GM10266 (cell line): Measurements from ENCODE around the gene KCNH8.

ENCODE experiments used
- DNase-seq: peaks from one replicate; pipeline ENCODE4 v3.0.0; 2012; ENCODE audit errors: extremely low spot score
- TF ChIP-seq, protein P1 (sequence below): IDR thresholded peaks from 2 replicates; pipeline ENCODE4 v1.5.1; 2012; ENCODE audit warnings: mild to moderate bottlenecking, low read depth; ENCODE audit not compliant: control insufficient read depth, insufficient read depth; ENCODE audit errors: missing control alignments

The KCNH8 gene

DNA sequence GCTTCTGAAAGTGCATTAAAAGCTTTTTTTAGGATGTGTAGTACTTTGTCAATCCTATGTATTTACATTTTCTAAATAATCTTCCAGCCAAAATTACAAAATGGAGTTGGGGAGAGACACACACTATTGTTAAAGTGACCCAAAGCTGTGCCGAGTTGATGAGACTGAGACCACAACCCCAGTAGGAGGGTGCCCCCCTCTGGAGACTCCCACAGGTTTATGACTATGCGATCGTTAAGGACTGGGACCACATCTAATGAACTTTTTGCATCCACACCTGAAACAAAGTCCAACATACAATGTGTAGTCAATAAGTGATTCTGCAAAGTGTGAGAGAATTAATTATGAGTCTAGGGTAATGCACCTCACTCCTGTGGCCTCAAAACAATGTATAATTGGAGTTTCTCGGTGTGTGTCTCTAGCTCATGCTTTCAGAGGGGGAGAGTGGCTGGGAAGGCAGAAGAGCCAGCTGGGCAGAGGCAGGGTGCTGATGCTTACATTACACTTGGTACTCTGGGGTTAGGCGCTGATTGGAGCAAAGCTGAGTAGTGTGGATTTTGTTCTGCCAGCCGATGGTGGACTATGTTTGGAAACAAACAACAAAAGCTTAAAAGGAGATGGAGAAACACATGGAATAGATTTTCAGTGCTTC is 102.8 kb downstream of the KCNH8 start:
- TF ChIP-seq, protein P1, sequence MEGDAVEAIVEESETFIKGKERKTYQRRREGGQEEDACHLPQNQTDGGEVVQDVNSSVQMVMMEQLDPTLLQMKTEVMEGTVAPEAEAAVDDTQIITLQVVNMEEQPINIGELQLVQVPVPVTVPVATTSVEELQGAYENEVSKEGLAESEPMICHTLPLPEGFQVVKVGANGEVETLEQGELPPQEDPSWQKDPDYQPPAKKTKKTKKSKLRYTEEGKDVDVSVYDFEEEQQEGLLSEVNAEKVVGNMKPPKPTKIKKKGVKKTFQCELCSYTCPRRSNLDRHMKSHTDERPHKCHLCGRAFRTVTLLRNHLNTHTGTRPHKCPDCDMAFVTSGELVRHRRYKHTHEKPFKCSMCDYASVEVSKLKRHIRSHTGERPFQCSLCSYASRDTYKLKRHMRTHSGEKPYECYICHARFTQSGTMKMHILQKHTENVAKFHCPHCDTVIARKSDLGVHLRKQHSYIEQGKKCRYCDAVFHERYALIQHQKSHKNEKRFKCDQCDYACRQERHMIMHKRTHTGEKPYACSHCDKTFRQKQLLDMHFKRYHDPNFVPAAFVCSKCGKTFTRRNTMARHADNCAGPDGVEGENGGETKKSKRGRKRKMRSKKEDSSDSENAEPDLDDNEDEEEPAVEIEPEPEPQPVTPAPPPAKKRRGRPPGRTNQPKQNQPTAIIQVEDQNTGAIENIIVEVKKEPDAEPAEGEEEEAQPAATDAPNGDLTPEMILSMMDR = no peak
- DNase-seq = no peak

DNA sequence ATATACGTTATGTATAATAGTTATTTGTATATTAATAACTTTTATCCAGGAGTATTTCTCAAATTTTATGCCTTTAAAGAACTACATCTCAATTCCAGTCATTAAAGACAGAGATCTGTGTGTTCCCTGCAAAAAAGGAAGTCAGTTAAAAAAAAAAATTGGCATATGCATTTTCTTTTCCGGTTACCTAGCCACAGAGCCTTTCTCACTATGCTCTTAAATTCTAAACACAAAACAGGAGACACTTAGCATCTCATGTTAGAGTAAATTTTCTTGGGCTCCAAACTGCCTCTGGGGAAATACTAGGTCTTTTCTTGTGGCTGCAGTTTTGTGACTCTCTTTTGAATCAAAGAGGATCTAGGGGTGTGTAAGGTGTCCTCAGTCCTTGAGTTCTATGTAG is 105.9 kb downstream of the KCNH8 start:
- DNase-seq = no peak
- TF ChIP-seq, protein P1 = no peak

DNA sequence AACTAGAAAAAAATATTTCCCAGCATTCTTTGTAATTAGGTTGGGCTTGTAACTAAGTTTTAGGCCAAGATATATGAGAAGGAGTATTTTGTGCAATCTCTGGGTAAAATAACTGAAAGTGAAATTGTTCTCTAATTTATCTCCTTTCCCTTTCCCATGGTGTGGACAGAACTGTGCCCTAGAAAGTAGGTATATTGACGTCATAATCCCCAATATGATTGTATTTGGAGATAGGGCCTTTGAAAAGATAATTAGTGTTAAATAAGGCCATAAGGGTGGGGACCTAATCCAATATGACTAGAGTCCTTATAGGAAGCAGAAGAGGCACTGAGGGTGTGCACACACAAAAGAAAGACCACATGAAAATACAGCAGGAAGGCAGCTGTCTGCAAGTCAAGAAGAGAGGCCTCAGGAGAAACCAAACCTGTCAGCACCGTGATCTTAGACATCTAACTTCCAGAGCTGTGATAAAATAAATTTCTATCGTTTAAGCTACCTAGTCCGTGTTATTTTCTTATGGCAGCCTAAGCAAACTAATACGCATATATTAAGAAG is 106.6 kb downstream of the KCNH8 start:
- TF ChIP-seq, protein P1 = no peak

DNA sequence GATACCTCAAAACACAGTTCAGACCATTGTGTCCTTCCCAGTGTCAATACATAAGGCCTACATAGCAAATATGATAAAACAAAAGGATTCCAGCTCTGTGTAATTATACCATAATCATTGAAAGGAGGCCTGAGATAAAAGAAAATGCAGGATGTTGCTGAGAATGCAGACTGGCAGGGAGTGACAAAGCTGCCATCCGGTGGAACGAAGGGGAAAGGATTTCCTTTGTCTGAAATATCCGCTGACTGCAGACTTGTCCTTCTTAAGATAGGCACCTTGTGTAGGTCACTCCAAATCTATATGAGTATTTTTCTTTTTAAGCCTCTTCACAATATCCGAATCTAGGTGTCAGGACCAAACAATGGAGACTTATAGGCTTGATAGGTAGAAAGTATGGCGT is 108.0 kb downstream of the KCNH8 start:
- DNase-seq = no peak
- TF ChIP-seq, protein P1 = no peak

More for the DNA sequence above, 106.6 kb downstream of the KCNH8 start:
- no peak for DNase-seq

DNA sequence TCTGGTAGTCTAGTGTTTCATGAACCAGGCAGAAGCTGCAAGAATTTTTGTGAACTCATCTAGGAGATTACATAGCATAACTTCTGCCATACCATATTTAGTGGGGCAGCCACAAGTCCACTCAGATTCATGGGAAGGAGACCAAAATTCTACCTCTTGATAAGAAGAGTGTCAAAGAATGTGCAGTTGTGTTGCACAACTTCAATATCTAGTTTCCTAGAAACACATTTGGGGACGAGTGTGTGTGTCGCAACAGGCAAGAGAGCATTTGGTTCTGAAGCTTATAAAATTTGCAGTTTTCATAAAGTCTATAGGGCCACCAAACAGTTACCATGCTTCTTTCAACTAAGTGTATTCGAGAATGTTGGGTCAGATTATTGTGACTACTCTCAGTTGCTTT is 115.3 kb downstream of the KCNH8 start:
- DNase-seq = no peak
- TF ChIP-seq, protein P1 = no peak

DNA sequence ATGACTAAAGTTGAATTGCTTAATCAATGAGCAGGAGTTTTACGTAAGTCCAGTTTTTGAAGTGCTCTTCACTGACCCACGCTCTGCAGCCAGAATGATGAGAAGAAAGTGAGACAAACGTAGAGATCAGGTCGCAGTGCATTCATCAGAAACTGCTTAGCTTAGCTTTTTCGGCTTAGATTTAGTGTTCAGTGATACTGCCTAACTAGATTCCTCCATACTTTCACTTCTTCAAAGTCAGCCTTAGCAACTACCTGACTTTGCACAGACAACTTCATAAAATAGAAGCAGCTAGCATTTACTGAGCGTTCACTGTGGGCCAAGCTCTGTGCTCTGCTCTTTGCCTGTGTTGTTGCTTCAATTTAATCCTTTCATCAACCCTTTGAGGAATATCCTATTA is 116.1 kb downstream of the KCNH8 start:
- DNase-seq = no peak
- TF ChIP-seq, protein P1 = no peak

DNA sequence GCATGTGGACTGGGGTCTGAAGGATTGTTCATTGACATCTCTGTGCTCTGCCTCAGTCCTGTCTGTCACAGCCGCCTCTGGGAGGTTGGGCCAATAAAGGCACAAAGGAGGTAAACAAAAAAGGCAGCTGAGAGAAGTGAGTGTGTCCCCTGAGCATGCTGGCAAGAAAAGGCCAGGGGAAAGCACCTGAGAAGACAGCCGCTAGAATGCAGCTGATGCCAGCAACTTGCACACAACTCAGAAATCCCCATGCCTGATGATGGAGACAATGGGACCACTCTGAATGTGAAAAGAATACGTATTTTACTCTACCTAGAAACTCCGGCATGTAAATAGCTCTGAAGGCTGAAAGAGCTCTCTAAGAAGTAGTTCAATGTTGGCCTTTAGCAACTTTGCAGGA is 118.7 kb downstream of the KCNH8 start:
- no peak for DNase-seq
- TF ChIP-seq, protein P1 = no peak
